ENCODE data around the gene TEX52.
A peak's percentile ranks its signal among the peaks of the same experiment; 100 is the strongest.

The TEX52 gene

GRCh38 chr12:2895051-2895451 is 38.2 kb upstream of the TEX52 start:
- in situ Hi-C loops (cut with HindIII; ENCODE audit: low pct_ligation_motif_present, low sequenced_read_pairs) = no loop called here
- Histone ChIP-seq H3K36me3 (replicated peaks) (no peaks in the 10 kb centered on the region), H3K27ac (no peak overlapping the region), H3K4me3 (ENCODE audit: low read depth, low read length) (no peak overlapping the region), H3K27me3 (replicated peaks) (no peaks in the 10 kb centered on the region)
- no peak for TF ChIP-seq CTCF (IDR thresholded peaks at IDR 0.05; ENCODE audit: low read depth, low read length, missing control alignments)
- no peak for DNase-seq

DNA sequence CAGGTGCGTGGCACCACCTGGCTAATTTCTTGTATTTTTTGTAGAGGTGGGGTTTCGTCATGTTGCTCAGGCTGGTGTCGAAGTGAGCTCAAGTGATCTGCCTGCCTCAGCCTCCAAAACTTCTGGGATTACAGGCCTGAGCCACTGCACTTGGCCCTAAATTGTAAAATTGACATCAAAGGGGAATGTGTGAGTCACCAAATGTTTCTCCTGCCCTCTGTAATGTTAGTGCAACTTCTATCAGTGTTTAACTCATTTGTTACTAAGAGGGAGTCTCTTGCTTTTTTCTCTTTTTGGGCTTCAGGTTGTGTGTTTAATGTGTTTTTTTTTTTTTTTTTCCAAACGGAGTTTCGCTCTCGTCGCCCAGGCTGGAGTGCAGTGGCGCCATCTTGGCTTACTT is 36.2 kb upstream of the TEX52 start:
- Histone ChIP-seq H3K27ac (no peak overlapping the region), H3K4me3 (ENCODE audit: low read depth, low read length) (no peak overlapping the region), H3K27me3 (replicated peaks) (no peaks in the 10 kb centered on the region), H3K36me3 (replicated peaks) (no peaks in the 10 kb centered on the region)
- TF ChIP-seq CTCF (IDR thresholded peaks at IDR 0.05; ENCODE audit: low read depth, low read length, missing control alignments) = no peak
- peak; percentile 59 for DNase-seq
- in situ Hi-C loops (cut with HindIII; ENCODE audit: low pct_ligation_motif_present, low sequenced_read_pairs) = no loop called here

GRCh38 chr12:2892246-2892645 is 35.4 kb upstream of the TEX52 start:
- no peak overlapping the region for H3K27ac ChIP-seq
- no peak for TF ChIP-seq CTCF (IDR thresholded peaks at IDR 0.05; ENCODE audit: low read depth, low read length, missing control alignments)
- no peak for DNase-seq

DNA sequence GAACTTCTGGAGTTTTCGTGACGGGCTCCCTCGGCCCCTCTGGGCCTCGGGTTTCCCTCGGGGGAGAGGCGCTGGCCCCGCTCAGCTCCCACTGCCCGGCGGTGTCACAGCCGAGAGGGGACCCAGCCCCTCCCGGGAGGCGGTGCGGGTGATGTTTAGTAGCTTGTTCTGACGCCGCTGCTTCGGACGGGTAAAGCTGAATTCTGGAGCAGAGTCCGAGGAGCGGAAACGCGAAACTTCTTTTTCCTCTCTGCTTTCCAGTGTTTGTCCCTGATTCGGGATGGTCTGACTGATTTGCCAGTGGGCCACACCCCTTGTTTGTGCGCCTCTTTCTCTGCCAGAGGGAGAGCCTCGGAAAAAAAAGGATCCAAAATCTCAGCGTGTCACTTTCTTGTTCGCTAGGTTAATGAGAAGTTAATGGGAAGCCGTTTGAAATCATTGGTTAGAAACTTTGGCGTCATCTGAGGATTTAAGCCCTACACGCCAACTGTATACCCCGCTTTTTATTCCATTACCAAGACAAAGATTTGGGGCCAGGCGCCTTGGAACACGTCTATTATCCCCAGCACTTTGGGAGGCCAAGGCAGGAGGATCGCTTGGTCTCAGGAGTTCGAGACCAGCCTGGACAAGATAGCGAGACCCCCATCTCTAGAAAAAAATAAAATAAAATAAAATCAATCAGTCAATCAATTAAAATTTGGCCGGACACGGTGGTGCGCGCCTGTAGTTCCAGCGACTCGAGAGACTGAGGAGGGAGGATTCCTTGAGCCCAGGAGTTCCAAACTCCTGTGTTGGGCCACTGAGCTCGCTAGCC is 34.6 kb upstream of the TEX52 start:
- DNase-seq = peak; percentile 58
- no peak for TF ChIP-seq CTCF (IDR thresholded peaks at IDR 0.05; ENCODE audit: low read depth, low read length, missing control alignments)
- H3K4me3 ChIP-seq (ENCODE audit: low read depth, low read length) = peak overlapping the region; percentile 96
- H3K36me3 ChIP-seq (replicated peaks) = no peaks in the 10 kb centered on the region
- H3K27ac ChIP-seq = peak overlapping the region; percentile 72
- no peaks in the 10 kb centered on the region for H3K27me3 ChIP-seq (replicated peaks)
- in situ Hi-C loops (cut with HindIII; ENCODE audit: low pct_ligation_motif_present, low sequenced_read_pairs) = no loop called here

More at GRCh38 chr12:2892246-2892645, 35.4 kb upstream of the TEX52 start:
- in situ Hi-C loops (cut with HindIII; ENCODE audit: low pct_ligation_motif_present, low sequenced_read_pairs) = no loop called here
- Histone ChIP-seq H3K36me3 (replicated peaks) (no peaks in the 10 kb centered on the region), H3K4me3 (ENCODE audit: low read depth, low read length) (peak overlapping the region; percentile 96), H3K27me3 (replicated peaks) (no peaks in the 10 kb centered on the region)

- no peaks in the 10 kb centered on the region for H3K27me3 ChIP-seq (replicated peaks)
- peak within 1 kb of the TSS; percentile 96 for H3K4me3 ChIP-seq (ENCODE audit: low read depth, low read length)
- H3K36me3 ChIP-seq (replicated peaks) = no peaks in the 10 kb centered on the region
- TF ChIP-seq CTCF (IDR thresholded peaks at IDR 0.05; ENCODE audit: low read depth, low read length, missing control alignments) = no peak
- peak within 1 kb of the TSS; percentile 72 for H3K27ac ChIP-seq
- peak; percentile 98 for DNase-seq
- in situ Hi-C loops (cut with HindIII; ENCODE audit: low pct_ligation_motif_present, low sequenced_read_pairs) = no loop called here
These were observed 33.8 kb upstream of the TEX52 start, which contains the start of gene TULP3 for GRCh38 chr12:2890388-2891239. TULP3 (plus strand) TSS chr12:2890891; CDS start chr12:2890948, 57 bp downstream.
